Measurements from ENCODE around the gene ZC3H18. TPM values are rescaled to one million over a fixed set of nuclear protein-coding genes. Genes with fewer than 3 reads are reported as not detected.

Gene ZC3H18
- total RNA-seq, 1 donor from 2014 or later = 48.9 TPM

- TF ChIP-seq, protein P1, sequence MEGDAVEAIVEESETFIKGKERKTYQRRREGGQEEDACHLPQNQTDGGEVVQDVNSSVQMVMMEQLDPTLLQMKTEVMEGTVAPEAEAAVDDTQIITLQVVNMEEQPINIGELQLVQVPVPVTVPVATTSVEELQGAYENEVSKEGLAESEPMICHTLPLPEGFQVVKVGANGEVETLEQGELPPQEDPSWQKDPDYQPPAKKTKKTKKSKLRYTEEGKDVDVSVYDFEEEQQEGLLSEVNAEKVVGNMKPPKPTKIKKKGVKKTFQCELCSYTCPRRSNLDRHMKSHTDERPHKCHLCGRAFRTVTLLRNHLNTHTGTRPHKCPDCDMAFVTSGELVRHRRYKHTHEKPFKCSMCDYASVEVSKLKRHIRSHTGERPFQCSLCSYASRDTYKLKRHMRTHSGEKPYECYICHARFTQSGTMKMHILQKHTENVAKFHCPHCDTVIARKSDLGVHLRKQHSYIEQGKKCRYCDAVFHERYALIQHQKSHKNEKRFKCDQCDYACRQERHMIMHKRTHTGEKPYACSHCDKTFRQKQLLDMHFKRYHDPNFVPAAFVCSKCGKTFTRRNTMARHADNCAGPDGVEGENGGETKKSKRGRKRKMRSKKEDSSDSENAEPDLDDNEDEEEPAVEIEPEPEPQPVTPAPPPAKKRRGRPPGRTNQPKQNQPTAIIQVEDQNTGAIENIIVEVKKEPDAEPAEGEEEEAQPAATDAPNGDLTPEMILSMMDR (IDR thresholded peaks at IDR 0.05; ENCODE audit: partially characterized antibody, unreplicated experiment) = no peak
- peaks cover 2% of the 10 kb centered on the region for H3K9me3 Mint-ChIP-seq (ENCODE audit: unreplicated experiment)
- H3K27ac Mint-ChIP-seq (ENCODE audit: unreplicated experiment) = no peak overlapping the region
- H3K4me3 Mint-ChIP-seq (ENCODE audit: unreplicated experiment) = no peak overlapping the region
- H3K27me3 Mint-ChIP-seq (ENCODE audit: unreplicated experiment) = peaks cover 2% of the 10 kb centered on the region
- H3K36me3 Mint-ChIP-seq (ENCODE audit: unreplicated experiment) = no peaks in the 10 kb centered on the region
- DNase-seq = no peak
- H3K4me1 Mint-ChIP-seq (ENCODE audit: low read depth, unreplicated experiment) = peaks cover 4% of the 10 kb centered on the region
Measured at GRCh38 chr16:88624977-88625576, 54.9 kb downstream of the ZC3H18 start.

- Mint-ChIP-seq H3K9me3 (ENCODE audit: unreplicated experiment) (peaks cover under 1% of the 10 kb centered on the region), H3K27me3 (ENCODE audit: unreplicated experiment) (peaks cover 3% of the 10 kb centered on the region), H3K4me1 (ENCODE audit: low read depth, unreplicated experiment) (peaks cover 7% of the 10 kb centered on the region), H3K4me3 (ENCODE audit: unreplicated experiment) (peak overlapping the region; percentile 12), H3K36me3 (ENCODE audit: unreplicated experiment) (no peaks in the 10 kb centered on the region), H3K27ac (ENCODE audit: unreplicated experiment) (peak overlapping the region; percentile 11)
- TF ChIP-seq, protein P1 (IDR thresholded peaks at IDR 0.05; ENCODE audit: partially characterized antibody, unreplicated experiment) = no peak
- no peak for DNase-seq
Measured at GRCh38 chr16:88626646-88627045, 56.4 kb downstream of the ZC3H18 start.

- TF ChIP-seq, protein P1 (IDR thresholded peaks at IDR 0.05; ENCODE audit: partially characterized antibody, unreplicated experiment) = no peak
- Mint-ChIP-seq H3K27me3 (ENCODE audit: unreplicated experiment) (peaks cover 3% of the 10 kb centered on the region), H3K4me1 (ENCODE audit: low read depth, unreplicated experiment) (peaks cover 8% of the 10 kb centered on the region), H3K27ac (ENCODE audit: unreplicated experiment) (peak overlapping the region; percentile 38), H3K36me3 (ENCODE audit: unreplicated experiment) (no peaks in the 10 kb centered on the region), H3K9me3 (ENCODE audit: unreplicated experiment) (peaks cover 2% of the 10 kb centered on the region), H3K4me3 (ENCODE audit: unreplicated experiment) (no peak overlapping the region)
- DNase-seq = no peak
Measured at GRCh38 chr16:88627531-88628411, 57.6 kb downstream of the ZC3H18 start.

GRCh38 chr16:88628512-88628974 lies 58.3 kb downstream of the ZC3H18 start:
- no peak overlapping the region for H3K4me3 Mint-ChIP-seq (ENCODE audit: unreplicated experiment)
- no peak overlapping the region for H3K27ac Mint-ChIP-seq (ENCODE audit: unreplicated experiment)
- no peaks in the 10 kb centered on the region for H3K36me3 Mint-ChIP-seq (ENCODE audit: unreplicated experiment)
- DNase-seq = peak; percentile 74
- TF ChIP-seq, protein P1 (IDR thresholded peaks at IDR 0.05; ENCODE audit: partially characterized antibody, unreplicated experiment) = peak; percentile 60
- peaks cover 2% of the 10 kb centered on the region for H3K9me3 Mint-ChIP-seq (ENCODE audit: unreplicated experiment)
- H3K4me1 Mint-ChIP-seq (ENCODE audit: low read depth, unreplicated experiment) = peaks cover 8% of the 10 kb centered on the region
- H3K27me3 Mint-ChIP-seq (ENCODE audit: unreplicated experiment) = peaks cover 3% of the 10 kb centered on the region

GRCh38 chr16:88629835-88630234 lies 59.6 kb downstream of the ZC3H18 start:
- Mint-ChIP-seq H3K4me1 (ENCODE audit: low read depth, unreplicated experiment) (peaks cover 8% of the 10 kb centered on the region), H3K27me3 (ENCODE audit: unreplicated experiment) (peaks cover 3% of the 10 kb centered on the region), H3K27ac (ENCODE audit: unreplicated experiment) (no peak overlapping the region), H3K9me3 (ENCODE audit: unreplicated experiment) (peaks cover 2% of the 10 kb centered on the region), H3K36me3 (ENCODE audit: unreplicated experiment) (no peaks in the 10 kb centered on the region), H3K4me3 (ENCODE audit: unreplicated experiment) (no peak overlapping the region)
- TF ChIP-seq, protein P1 (IDR thresholded peaks at IDR 0.05; ENCODE audit: partially characterized antibody, unreplicated experiment) = no peak
- no peak for DNase-seq
